ENCODE results near the gene CCL3. TPM values are rescaled to one million over a fixed set of nuclear protein-coding genes. Genes with fewer than 3 reads are reported as not detected.

Gene CCL3
- total and polyA plus RNA-seq, 7 donors = 0.06 to 3.6 (median 0.27) TPM; not detected in 1

GRCh38 chr17:36133602-36134236, 43.8 kb upstream of the CCL3 start:
- H3K9me3 ChIP-seq = no peaks in the 10 kb centered on the region
- WGBS, 3 donors = 37 to 40% (median 37%) methylated on average over 4 of the region's 4 CpGs
- no peaks in the 10 kb centered on the region for H3K36me3 ChIP-seq (ENCODE audit: insufficient read depth in 1 of 2, low read depth in 1 of 2)
- no peak overlapping the region for H3K27ac ChIP-seq
- no peaks in the 10 kb centered on the region for H3K4me1 ChIP-seq
- no peak overlapping the region for H3K4me3 ChIP-seq
- TF ChIP-seq CTCF (IDR thresholded peaks at IDR 0.05) = no peak
- peaks cover 0 to 4% (median 3%) of the 10 kb centered on the region in 3 donors for H3K27me3 ChIP-seq (ENCODE audit: insufficient read depth in 3 of 3, low read length in 2 of 3)
- no peak for ATAC-seq
- DNase-seq = no peak
- intact Hi-C loops (cut with DNase I) = loop anchor here in 1 of 2 donors (10.0 kb wide), 1 partner anchor 341 kb away; no protein-coding TSS in a partner anchor

GRCh38 chr17:36132421-36132831, 42.5 kb upstream of the CCL3 start:
- peaks cover 2 to 4% (median 3%) of the 10 kb centered on the region in 3 donors for H3K27me3 ChIP-seq (ENCODE audit: insufficient read depth in 3 of 3, low read length in 2 of 3)
- no peak for TF ChIP-seq CTCF (IDR thresholded peaks at IDR 0.05)
- 55 to 71% (median 58%) methylated on average over 2 of the region's 2 CpGs for WGBS, 3 donors
- no peak overlapping the region for H3K4me3 ChIP-seq
- ATAC-seq (no peak), DNase-seq (no peak)
- no peaks in the 10 kb centered on the region for H3K4me1 ChIP-seq
- no peaks in the 10 kb centered on the region for H3K36me3 ChIP-seq (ENCODE audit: insufficient read depth in 1 of 2, low read depth in 1 of 2)
- no peak overlapping the region for H3K27ac ChIP-seq
- intact Hi-C loops (cut with DNase I) = loop anchor here in 1 of 2 donors (10.0 kb wide), 1 partner anchor 342 kb away; no protein-coding TSS in a partner anchor
- no peaks in the 10 kb centered on the region for H3K9me3 ChIP-seq

GRCh38 chr17:36131931-36132330, 42.0 kb upstream of the CCL3 start:
- Histone ChIP-seq H3K9me3 (no peaks in the 10 kb centered on the region), H3K27me3 (ENCODE audit: insufficient read depth in 3 of 3, low read length in 2 of 3) (peaks cover 2 to 4% (median 3%) of the 10 kb centered on the region in 3 donors), H3K36me3 (ENCODE audit: insufficient read depth in 1 of 2, low read depth in 1 of 2) (no peaks in the 10 kb centered on the region), H3K27ac (no peak overlapping the region), H3K4me3 (no peak overlapping the region), H3K4me1 (no peaks in the 10 kb centered on the region)
- intact Hi-C loops (cut with DNase I) = loop anchor here in 1 of 2 donors (10.0 kb wide), 1 partner anchor 343 kb away; no protein-coding TSS in a partner anchor
- TF ChIP-seq CTCF (IDR thresholded peaks at IDR 0.05) = no peak
- DNase-seq = no peak
- ATAC-seq = no peak
- 88 to 90% (median 89%) methylated on average over 3 of the region's 3 CpGs for WGBS, 3 donors

- Histone ChIP-seq H3K27ac (no peak overlapping the region), H3K4me3 (no peak overlapping the region), H3K36me3 (ENCODE audit: insufficient read depth in 1 of 2, low read depth in 1 of 2) (no peaks in the 10 kb centered on the region), H3K4me1 (no peaks in the 10 kb centered on the region), H3K9me3 (no peaks in the 10 kb centered on the region), H3K27me3 (ENCODE audit: insufficient read depth in 3 of 3, low read length in 2 of 3) (peaks cover 2 to 4% (median 3%) of the 10 kb centered on the region in 3 donors)
- DNase-seq (no peak), ATAC-seq (no peak)
- WGBS, 3 donors = 59 to 66% (median 63%) methylated on average over 2 of the region's 2 CpGs
- TF ChIP-seq CTCF (IDR thresholded peaks at IDR 0.05) = no peak
- intact Hi-C loops (cut with DNase I) = loop anchor here in 1 of 2 donors (10.0 kb wide), 1 partner anchor 343 kb away; no protein-coding TSS in a partner anchor
Observed at GRCh38 chr17:36131421-36131820, 41.5 kb upstream of the CCL3 start.
